Retinal pigment epithelial cell (primary cell): Measurements from ENCODE around the gene MAP2K2.
A peak's percentile ranks its signal among the peaks of the same experiment; 100 is the strongest.
"Not testable (repeated sequence)": the region's sequence is repeated elsewhere in the genome, so short reads cannot be mapped to it uniquely, and the experiment has no call there.

Experiments
- DNase-seq: peaks from one replicate; pipeline ENCODE4 v3.0.0-alpha.2; 2010; ENCODE audit warnings: low read depth
- H3K4me3 ChIP-seq: 2 replicates; pipeline ENCODE4 v1.5.1; 2011; ENCODE audit warnings: mild to moderate bottlenecking, low read length, control low read depth, moderate library complexity
- TF ChIP-seq, protein P1 (sequence below): conservative IDR thresholded peaks from 2 replicates; pipeline ENCODE4 v1.5.1; 2011; ENCODE audit warnings: low read depth, low read length, control low read depth, inconsistent platforms

Gene MAP2K2

DNA sequence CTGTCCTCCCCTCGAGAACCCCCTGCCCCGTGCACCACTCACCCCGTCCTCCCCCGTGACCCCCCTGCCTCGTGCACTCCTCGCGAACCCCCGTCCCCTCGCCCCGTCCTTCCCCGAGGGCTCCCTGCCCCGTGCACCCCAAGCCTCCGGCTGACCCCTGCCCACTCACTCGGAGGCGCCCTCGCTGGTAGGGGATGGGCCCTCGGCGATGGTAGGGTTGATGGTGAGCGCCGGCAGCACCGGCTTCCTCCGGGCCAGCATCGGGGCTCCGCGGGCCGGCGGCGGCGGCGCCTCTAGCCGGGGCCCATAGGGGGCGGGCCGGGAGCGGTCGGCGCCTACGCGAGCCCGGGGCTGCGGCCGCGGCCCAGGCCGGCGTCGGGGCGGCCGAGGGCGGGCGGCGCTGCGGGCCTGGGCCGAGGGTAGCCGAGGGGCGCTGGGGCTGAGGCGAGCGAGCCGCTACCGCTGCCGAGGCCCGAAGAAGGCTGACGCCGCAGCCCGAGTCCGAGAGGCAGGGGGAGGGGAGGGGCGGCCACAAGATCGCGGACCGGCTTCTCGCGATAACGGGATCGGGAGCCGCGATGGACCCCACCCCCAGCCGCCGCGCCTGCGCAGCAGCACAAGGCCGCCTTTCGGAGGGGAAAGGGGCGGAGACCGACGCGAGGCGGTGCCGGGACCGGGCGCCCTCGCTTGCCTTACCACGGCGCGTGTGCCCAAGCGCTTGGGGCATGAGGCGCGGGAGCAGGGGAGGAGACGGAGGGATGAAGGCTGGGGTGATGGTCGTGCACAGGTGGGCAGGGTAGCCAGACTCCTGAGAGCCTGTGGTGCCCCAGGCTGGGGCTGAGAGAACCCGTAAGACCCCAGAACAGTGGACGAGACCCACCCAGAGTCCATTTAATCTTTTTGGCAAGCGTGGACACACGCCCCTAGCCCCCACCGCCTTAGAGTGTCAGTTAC, at the start of gene MAP2K2:
Gene MAP2K2 (minus strand): TSS at position 508 of the 954 bp plus-strand sequence. CDS start 247 bp downstream, at position 261.
- TF ChIP-seq, protein P1, sequence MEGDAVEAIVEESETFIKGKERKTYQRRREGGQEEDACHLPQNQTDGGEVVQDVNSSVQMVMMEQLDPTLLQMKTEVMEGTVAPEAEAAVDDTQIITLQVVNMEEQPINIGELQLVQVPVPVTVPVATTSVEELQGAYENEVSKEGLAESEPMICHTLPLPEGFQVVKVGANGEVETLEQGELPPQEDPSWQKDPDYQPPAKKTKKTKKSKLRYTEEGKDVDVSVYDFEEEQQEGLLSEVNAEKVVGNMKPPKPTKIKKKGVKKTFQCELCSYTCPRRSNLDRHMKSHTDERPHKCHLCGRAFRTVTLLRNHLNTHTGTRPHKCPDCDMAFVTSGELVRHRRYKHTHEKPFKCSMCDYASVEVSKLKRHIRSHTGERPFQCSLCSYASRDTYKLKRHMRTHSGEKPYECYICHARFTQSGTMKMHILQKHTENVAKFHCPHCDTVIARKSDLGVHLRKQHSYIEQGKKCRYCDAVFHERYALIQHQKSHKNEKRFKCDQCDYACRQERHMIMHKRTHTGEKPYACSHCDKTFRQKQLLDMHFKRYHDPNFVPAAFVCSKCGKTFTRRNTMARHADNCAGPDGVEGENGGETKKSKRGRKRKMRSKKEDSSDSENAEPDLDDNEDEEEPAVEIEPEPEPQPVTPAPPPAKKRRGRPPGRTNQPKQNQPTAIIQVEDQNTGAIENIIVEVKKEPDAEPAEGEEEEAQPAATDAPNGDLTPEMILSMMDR = no peak
- peak within 1 kb of the TSS; percentile 93 for H3K4me3 ChIP-seq
- DNase-seq = peak; percentile 49

DNA sequence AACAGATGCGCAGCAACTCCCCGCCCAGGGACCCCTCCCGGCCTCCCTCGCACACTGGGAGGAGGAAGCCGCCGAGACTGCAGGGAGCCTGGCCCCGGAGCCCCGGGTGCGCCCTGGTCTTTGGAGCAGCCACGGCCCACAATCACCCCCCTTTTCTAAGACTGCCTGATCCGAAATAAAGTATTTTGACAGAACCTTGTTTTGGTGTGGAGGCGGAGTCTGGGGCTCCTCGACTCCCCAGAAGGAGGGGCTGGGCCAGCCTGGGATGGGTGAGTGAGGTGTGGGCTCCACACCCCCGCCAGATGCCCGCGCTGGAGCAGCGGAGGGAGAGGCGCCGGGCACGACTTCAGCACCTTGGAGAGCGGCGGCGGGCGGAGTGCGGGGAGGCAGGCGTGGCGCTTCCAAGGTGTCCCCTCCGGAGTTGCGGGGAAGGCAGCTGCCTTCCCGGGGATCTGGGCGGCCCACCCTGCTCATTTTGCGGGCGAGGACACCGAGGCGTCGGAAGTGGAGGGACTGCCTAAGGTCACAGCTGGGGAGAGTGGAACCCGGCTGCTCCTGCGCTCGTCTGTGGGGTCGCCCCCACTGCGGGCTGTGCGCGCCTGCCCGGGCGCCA, 49.0 kb upstream of the MAP2K2 start:
- TF ChIP-seq, protein P1 = no peak
- H3K4me3 ChIP-seq = no peak overlapping the region
- DNase-seq = no peak

DNA sequence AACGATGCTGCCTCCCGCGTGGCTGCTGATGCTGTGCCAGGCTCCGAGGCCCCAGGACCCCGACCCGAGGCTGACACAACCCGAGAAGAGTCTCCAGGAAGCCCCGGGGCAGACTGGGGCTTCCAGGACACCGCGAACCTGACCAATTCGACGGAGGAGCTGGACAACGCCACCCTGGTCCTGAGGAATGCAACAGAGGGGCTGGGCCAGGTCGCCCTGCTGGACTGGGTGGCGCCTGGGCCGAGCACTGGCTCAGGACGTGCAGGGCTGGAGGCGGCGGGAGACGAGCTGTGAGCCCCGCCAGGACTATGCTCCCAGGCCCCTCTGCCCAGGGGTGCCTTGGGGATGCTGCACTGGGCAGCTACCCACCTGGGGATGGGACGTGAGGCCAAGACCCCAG, 47.8 kb upstream of the MAP2K2 start:
- TF ChIP-seq, protein P1 = no peak
- no peak overlapping the region for H3K4me3 ChIP-seq
- no peak for DNase-seq

DNA sequence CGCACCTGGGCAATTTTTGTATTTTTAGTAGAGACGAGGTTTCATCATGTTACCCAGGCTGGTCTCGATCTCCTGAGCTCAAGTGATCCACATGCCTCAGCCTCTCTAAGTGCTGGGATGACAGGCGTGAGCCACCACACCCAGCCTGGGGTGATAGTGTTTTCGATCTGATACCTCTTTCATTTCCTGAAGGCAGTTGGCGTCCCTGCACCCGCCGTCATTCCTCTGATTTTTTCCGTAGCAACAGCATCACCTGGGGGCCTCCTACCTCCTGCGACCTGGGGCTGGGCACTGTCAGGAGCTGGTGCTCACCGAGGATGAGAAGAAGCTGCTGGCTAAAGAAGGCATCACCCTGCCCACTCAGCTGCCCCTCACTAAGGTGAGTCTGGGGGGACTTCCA, 40.3 kb upstream of the MAP2K2 start:
- TF ChIP-seq, protein P1 = no peak

DNA sequence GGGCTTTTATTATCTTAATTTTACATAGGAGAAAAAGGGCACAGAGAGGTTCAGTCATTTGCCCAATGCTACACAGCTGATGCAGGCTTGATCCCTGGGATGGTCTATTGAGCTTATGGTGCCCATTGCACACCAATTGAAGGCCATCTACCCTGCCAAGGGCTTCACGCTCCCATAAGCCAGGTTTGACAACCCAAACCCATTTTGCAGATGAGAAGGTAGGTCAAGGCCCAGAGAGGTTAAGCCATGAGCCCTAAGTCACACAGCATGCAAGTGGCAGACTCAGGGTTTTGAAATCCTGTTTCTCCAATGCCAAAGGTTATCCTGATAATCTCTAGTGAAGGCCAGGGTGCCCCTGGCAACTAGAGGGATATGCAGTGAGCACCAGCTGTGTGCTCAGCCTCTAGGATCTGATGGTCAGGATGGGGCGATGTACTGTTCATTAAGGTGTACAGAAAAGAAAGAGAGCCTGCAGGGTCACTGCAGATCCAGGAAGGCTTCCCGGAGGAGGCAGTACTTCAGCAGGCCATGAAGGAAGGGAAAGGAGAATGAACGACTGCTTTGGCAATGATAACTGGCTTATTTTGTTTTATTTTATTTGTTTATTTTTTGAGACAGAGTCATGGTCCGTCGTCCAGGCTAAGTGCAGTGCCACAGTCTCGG, 37.6 kb upstream of the MAP2K2 start:
- TF ChIP-seq, protein P1 = no peak
- DNase-seq = no peak

More for the DNA sequence above, 40.3 kb upstream of the MAP2K2 start:
- no peak overlapping the region for H3K4me3 ChIP-seq
- no peak for DNase-seq

DNA sequence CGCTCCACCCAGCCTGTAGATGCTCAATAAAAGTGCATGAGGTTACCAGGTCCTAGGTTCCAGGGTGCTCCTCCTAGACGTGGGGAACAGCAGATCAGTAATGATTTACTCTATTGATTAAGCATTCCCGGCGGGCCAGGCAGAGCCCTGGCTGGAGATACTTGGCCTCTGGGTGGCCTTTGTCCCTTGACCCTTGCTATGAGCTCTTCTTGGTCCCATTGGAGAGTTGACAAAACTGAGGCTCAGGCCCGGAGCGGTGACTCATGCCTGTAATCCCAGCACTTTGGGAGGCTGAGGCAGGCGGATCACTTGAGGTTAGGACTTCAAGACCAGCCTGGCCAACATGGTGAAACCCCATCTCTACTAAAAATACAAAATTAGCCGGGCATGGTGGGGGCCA, 34.0 kb upstream of the MAP2K2 start:
- H3K4me3 ChIP-seq, DNase-seq: not testable (repeated sequence)

More for the DNA sequence above, 37.6 kb upstream of the MAP2K2 start:
- no peak overlapping the region for H3K4me3 ChIP-seq

DNA sequence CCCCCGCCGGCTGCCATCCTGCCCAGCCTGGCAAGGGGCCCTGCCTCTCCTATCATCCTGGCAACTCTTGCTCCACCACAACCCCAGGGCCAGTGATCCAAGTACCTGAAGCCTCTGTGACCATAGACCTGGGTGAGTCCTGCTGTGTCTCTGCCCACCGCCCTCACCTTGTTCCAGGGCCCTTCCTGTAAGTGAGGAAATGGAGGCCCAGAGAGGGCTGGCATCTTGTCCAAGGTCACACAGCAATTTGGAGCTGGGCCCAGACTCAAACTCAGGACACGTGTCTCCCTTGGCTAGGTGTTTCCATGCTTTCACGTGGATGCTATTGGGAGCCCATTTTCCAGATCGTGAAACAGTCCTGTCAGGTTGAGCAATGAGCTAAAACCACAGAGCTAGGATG, 33.2 kb upstream of the MAP2K2 start:
- TF ChIP-seq, protein P1 = no peak
- H3K4me3 ChIP-seq = no peak overlapping the region
- no peak for DNase-seq
